H4 (cell line): Measurements from ENCODE around the gene CACNA1S. TPM values are rescaled to one million over a fixed set of nuclear protein-coding genes. Genes with fewer than 3 reads are reported as not detected.

Experiments used
- DNase-seq: peaks from one replicate; pipeline ENCODE4 v3.0.0-alpha.2; 2015; ENCODE audit warnings: low spot score
- total RNA-seq: library from RNA; depleted of rRNA; stranded (reverse); fragments of >200 nt; shearing (Covaris generic); gene quantifications from 2 replicates; pipeline ENCODE4 v1.2.3, GENCODE V29; 2014

CACNA1S gene
- total RNA-seq, 1 experiment from 2014 or later: not detected

GRCh38 chr1:201032408-201032807, 79.8 kb downstream of the CACNA1S start:
- no peak for DNase-seq

GRCh38 chr1:201028461-201028889, 83.8 kb downstream of the CACNA1S start:
- no peak for DNase-seq

GRCh38 chr1:201026836-201027235, 85.4 kb downstream of the CACNA1S start:
- DNase-seq: no peak

- DNase-seq: no peak
These were observed 86.0 kb downstream of the CACNA1S start for GRCh38 chr1:201026234-201026633.

- DNase-seq: peak; percentile 30
These were observed 86.6 kb downstream of the CACNA1S start for GRCh38 chr1:201025571-201026002.

- no peak for DNase-seq
These were observed 87.6 kb downstream of the CACNA1S start for GRCh38 chr1:201024625-201024998.

- DNase-seq: no peak
These were observed 88.2 kb downstream of the CACNA1S start for GRCh38 chr1:201023920-201024624.

GRCh38 chr1:201023517-201023902, 88.7 kb downstream of the CACNA1S start, which contains the start of gene KIF21B:
TSS of gene KIF21B (minus strand) at chr1:201023714. CDS start at chr1:201023383, 331 bp downstream.
- DNase-seq: peak; percentile 32

- no peak for DNase-seq
These were observed 89.3 kb downstream of the CACNA1S start for GRCh38 chr1:201022820-201023516.

GRCh38 chr1:201022493-201022819, 89.8 kb downstream of the CACNA1S start:
- DNase-seq: no peak

- DNase-seq: no peak
These were observed 90.4 kb downstream of the CACNA1S start for GRCh38 chr1:201021630-201022492.

GRCh38 chr1:201020721-201021629, 91.3 kb downstream of the CACNA1S start:
- DNase-seq: no peak

GRCh38 chr1:201020040-201020591, 92.1 kb downstream of the CACNA1S start:
- DNase-seq: no peak

GRCh38 chr1:201019321-201019977, 92.8 kb downstream of the CACNA1S start:
- peak; percentile 87 for DNase-seq

- DNase-seq: no peak
These were observed 94.4 kb downstream of the CACNA1S start for GRCh38 chr1:201017828-201018163.

GRCh38 chr1:201016943-201017827, 95.0 kb downstream of the CACNA1S start:
- no peak for DNase-seq

- peak; percentile 53 for DNase-seq
These were observed 96.0 kb downstream of the CACNA1S start for GRCh38 chr1:201016211-201016651.

- no peak for DNase-seq
These were observed 96.6 kb downstream of the CACNA1S start for GRCh38 chr1:201015551-201016091.

- DNase-seq: no peak
These were observed 97.4 kb downstream of the CACNA1S start for GRCh38 chr1:201014816-201015200.
